Parathyroid adenoma (tissue), 2 donors: ENCODE measurements around the gene BIRC2.

Source experiments
- H2AFZ ChIP-seq: fragments of 300-600 bp; sonication (generic); one replicate; pipeline ENCODE4 v1.7.0; 2017; ENCODE audit warnings: antibody characterized with exemption, mild to moderate bottlenecking
- H3K27ac ChIP-seq: fragments of 300-600 bp; sonication (generic); one replicate; pipeline ENCODE4 v1.7.0; 2017
- H3K27me3 ChIP-seq: fragments of 300-600 bp; sonication (generic); one replicate; pipeline ENCODE4 v1.7.0; 2017; ENCODE audit warnings: low read length; ENCODE audit not compliant: control insufficient read depth, insufficient read depth
- H3K36me3 ChIP-seq: fragments of 300-600 bp; sonication (generic); one replicate; pipeline ENCODE4 v1.7.0; 2017; ENCODE audit warnings: low read length; ENCODE audit not compliant: control insufficient read depth, insufficient read depth
- H3K4me1 ChIP-seq: fragments of 300-600 bp; sonication (generic); one replicate; pipeline ENCODE4 v1.7.0; 2017; ENCODE audit warnings: control low read depth
- H3K4me2 ChIP-seq: fragments of 300-600 bp; sonication (generic); one replicate; pipeline ENCODE4 v1.7.0; 2017; ENCODE audit warnings: low read length
- H3K4me3 ChIP-seq: fragments of 300-600 bp; sonication (generic); one replicate; pipeline ENCODE4 v1.7.0; 2017; ENCODE audit warnings: low read depth, low read length
- H3K79me2 ChIP-seq: fragments of 300-600 bp; sonication (generic); one replicate; pipeline ENCODE4 v1.7.0; 2017; ENCODE audit warnings: control low read depth
- H3K9ac ChIP-seq: fragments of 300-600 bp; sonication (generic); one replicate; pipeline ENCODE4 v1.7.0; 2017; ENCODE audit warnings: mild to moderate bottlenecking
- H3K9me3 ChIP-seq: fragments of 300-600 bp; sonication (generic); one replicate; pipeline ENCODE4 v1.7.0; 2017; ENCODE audit warnings: low read length; ENCODE audit not compliant: control insufficient read depth
- TF ChIP-seq, protein P1 (sequence below): fragments of 300-600 bp; sonication (generic); IDR thresholded peaks from one replicate; pipeline ENCODE4 v1.7.0; 2017; ENCODE audit warnings: antibody characterized with exemption, mild to moderate bottlenecking
- donor health status: primary hyperparathyroidism.

Gene BIRC2

DNA sequence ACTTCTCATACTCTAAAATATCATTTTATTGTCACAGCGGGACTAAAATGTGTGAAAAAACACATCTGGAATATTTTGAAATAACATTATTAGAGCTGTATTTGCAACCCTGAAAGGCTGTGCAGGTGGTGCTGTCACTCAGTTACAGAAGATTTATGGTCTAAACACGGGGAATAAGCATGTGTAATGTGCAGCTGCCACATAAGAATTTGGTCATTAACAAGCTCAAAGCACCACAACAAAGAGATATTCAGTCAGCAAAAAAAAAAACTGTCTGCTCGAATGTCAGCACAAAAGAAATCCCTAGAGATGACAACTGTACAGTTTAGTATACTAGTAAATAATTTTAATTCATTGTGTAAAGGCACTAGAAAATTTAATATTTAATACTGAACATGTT, 74.2 kb downstream of the BIRC2 start:
- Histone ChIP-seq H3K9ac (no peak overlapping the region), H3K4me1 (no peaks in the 10 kb centered on the region), H3K79me2 (no peaks in the 10 kb centered on the region), H3K27me3 (no peaks in the 10 kb centered on the region), H2AFZ (no peak overlapping the region), H3K36me3 (no peaks in the 10 kb centered on the region), H3K4me3 (no peak overlapping the region), H3K4me2 (no peak overlapping the region), H3K9me3 (no peaks in the 10 kb centered on the region), H3K27ac (no peak overlapping the region)
- TF ChIP-seq, protein P1, sequence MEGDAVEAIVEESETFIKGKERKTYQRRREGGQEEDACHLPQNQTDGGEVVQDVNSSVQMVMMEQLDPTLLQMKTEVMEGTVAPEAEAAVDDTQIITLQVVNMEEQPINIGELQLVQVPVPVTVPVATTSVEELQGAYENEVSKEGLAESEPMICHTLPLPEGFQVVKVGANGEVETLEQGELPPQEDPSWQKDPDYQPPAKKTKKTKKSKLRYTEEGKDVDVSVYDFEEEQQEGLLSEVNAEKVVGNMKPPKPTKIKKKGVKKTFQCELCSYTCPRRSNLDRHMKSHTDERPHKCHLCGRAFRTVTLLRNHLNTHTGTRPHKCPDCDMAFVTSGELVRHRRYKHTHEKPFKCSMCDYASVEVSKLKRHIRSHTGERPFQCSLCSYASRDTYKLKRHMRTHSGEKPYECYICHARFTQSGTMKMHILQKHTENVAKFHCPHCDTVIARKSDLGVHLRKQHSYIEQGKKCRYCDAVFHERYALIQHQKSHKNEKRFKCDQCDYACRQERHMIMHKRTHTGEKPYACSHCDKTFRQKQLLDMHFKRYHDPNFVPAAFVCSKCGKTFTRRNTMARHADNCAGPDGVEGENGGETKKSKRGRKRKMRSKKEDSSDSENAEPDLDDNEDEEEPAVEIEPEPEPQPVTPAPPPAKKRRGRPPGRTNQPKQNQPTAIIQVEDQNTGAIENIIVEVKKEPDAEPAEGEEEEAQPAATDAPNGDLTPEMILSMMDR = no peak

DNA sequence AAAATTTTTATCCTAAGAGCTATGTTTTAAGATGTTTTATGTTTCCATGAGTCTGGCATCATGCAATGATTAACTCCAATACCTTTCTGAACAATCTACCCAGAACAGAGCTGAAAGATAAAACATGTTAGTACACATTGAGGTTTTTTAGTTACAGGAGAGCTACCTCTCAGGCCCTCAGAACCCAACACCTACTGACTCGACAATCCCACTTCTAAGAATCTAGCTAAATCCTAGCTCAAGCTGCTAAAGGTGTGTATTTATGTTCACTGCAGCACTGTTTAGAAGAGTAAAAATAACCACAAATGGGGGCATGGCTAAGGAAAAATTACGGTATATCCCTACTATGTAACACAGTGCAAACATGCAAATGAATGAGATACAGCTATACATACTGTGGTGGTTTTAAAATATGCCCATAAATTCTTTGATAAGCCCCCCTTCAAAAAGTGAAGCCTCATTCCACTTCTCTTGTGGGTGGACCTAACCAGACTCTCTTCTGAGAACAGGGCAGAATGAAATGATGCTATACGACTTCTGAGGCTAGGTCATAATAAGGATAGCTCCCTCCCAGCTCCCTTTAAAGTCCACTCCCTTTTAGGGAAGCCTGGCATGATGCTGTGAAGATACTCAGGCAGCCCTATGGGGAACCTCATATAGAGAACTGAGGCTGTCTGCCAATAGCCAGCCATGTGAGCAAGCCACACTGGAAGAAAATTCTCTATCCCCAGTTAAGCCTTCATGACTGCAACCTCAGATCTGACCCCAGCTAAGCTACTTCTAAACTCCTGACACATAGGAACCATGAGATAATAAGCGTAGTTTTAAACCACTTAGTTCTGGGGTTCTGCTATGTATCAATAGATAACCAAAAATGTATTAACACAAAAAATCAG, 76.1 kb downstream of the BIRC2 start:
- no peak overlapping the region for H3K4me3 ChIP-seq
- TF ChIP-seq, protein P1 = no peak
- H3K27ac ChIP-seq = no peak overlapping the region

DNA sequence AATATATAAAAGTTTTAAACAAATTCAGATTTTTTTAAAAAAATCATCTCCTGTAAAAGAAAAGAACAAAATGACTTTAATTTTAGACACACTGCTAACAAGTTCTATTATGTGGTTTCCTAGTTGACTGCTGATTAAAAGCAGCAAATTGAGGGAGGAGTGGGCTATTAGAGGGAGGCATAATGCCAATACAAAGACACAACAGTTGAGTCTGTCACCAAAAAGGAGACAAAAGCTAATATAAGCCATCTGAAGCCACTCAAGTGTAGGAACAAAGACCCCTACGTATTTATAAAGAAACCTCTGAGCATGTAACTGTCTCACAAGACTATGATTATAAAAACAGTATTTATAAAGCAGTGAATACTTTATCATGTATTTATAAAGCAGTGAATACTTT, 76.9 kb downstream of the BIRC2 start:
- Histone ChIP-seq H3K79me2 (no peaks in the 10 kb centered on the region), H2AFZ (no peak overlapping the region), H3K9ac (no peak overlapping the region), H3K27me3 (no peaks in the 10 kb centered on the region), H3K27ac (no peak overlapping the region), H3K9me3 (no peaks in the 10 kb centered on the region), H3K4me3 (no peak overlapping the region), H3K4me2 (no peak overlapping the region), H3K4me1 (no peaks in the 10 kb centered on the region), H3K36me3 (no peaks in the 10 kb centered on the region)
- TF ChIP-seq, protein P1 = no peak

More for the DNA sequence above, 76.1 kb downstream of the BIRC2 start:
- no peaks in the 10 kb centered on the region for H3K27me3 ChIP-seq
- H3K36me3 ChIP-seq = no peaks in the 10 kb centered on the region
- no peaks in the 10 kb centered on the region for H3K4me1 ChIP-seq
- H3K9me3 ChIP-seq = no peaks in the 10 kb centered on the region
- no peak overlapping the region for H2AFZ ChIP-seq
- no peaks in the 10 kb centered on the region for H3K79me2 ChIP-seq
- H3K4me2 ChIP-seq = no peak overlapping the region
- H3K9ac ChIP-seq = no peak overlapping the region

DNA sequence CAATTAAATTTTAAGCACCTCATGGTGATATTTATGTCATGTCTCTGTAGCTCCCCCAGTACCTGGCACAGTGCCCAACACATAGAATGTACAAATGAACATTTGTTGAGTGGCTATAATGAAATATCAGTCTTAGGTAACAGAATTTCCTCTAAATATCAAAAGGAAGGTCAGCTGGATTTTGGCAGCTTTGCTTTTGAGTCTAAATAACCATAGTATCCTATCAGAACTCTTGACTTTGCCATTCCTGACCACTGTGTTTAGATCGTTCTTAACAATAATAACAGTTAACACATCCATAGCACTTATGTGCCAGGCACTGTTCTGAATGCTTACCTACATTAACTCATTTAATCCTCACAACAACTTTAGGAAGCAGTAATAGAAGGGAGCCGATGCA, 79.0 kb downstream of the BIRC2 start:
- Histone ChIP-seq H3K4me1 (no peaks in the 10 kb centered on the region), H3K4me2 (no peak overlapping the region), H3K27me3 (no peaks in the 10 kb centered on the region), H3K4me3 (no peak overlapping the region), H3K36me3 (no peaks in the 10 kb centered on the region), H3K27ac (no peak overlapping the region), H3K79me2 (no peaks in the 10 kb centered on the region), H3K9ac (no peak overlapping the region), H2AFZ (no peak overlapping the region), H3K9me3 (no peaks in the 10 kb centered on the region)
- TF ChIP-seq, protein P1 = no peak

DNA sequence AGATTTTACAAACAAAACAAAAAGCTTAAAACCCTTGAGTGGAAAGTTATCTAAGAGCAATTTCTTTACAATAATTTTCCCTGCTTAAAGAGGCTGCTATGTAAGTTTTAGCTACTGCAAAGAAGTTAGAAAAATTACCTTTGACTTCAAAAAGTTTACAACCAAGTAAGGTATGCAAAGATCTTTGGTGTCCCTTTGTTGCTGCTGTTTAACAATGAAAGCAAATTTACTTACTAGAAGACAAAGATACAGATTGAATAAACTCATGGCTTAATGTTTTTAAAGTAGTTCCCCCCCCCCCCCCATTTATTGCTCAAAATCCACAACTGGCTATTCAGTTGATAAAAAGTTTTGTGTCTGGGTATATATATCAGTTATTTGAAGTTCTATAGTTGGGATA, 79.6 kb downstream of the BIRC2 start:
- no peak overlapping the region for H3K4me3 ChIP-seq
- TF ChIP-seq, protein P1 = no peak
- H3K36me3 ChIP-seq = no peaks in the 10 kb centered on the region
- H3K4me2 ChIP-seq = no peak overlapping the region
- no peak overlapping the region for H3K27ac ChIP-seq
- no peaks in the 10 kb centered on the region for H3K9me3 ChIP-seq
- no peaks in the 10 kb centered on the region for H3K27me3 ChIP-seq
- no peaks in the 10 kb centered on the region for H3K4me1 ChIP-seq
- H3K79me2 ChIP-seq = no peaks in the 10 kb centered on the region
- no peak overlapping the region for H2AFZ ChIP-seq
- H3K9ac ChIP-seq = no peak overlapping the region
